HFFc6 (cell line): ENCODE results near the gene THBS4. TPM values are rescaled to one million over a fixed set of nuclear protein-coding genes. Genes with fewer than 3 reads are reported as not detected.

Experiments used
- DNase-seq: peaks from one replicate; pipeline ENCODE4 v3.0.0-alpha.2; 2018
- H3K27ac Mint-ChIP-seq: 2 replicates; pipeline ENCODE4 v1.8.0; 2020; ENCODE audit warnings: mild to moderate bottlenecking, mixed read lengths
- H3K27me3 Mint-ChIP-seq: 2 replicates; pipeline ENCODE4 v1.8.0; 2021; ENCODE audit warnings: mild to moderate bottlenecking, moderate library complexity, mixed read lengths; ENCODE audit not compliant: insufficient read depth
- H3K36me3 Mint-ChIP-seq: 2 replicates; pipeline ENCODE4 v1.8.0; 2021; ENCODE audit warnings: low read depth, mixed read lengths
- H3K4me1 Mint-ChIP-seq: 2 replicates; pipeline ENCODE4 v1.8.0; 2020; ENCODE audit warnings: low read depth, mixed read lengths
- H3K4me3 Mint-ChIP-seq: 2 replicates; pipeline ENCODE4 v1.8.0; 2020; ENCODE audit warnings: mild to moderate bottlenecking, moderate library complexity, mixed read lengths
- H3K9me3 Mint-ChIP-seq: 2 replicates; pipeline ENCODE4 v1.8.0; 2020; ENCODE audit warnings: mild to moderate bottlenecking, mixed read lengths
- CTCF ChIP-seq: fragments of 200-600 bp; sonication (generic); IDR thresholded peaks from 2 replicates; pipeline ENCODE4 v1.5.0; 2021; ENCODE audit warnings: antibody characterized with exemption, mild to moderate bottlenecking
- total RNA-seq, 6 experiments: library from RNA; stranded (reverse); fragmentation: NEBNext Ultra II Directional; extraction: Animal tissue kit (Norgen Biotek cat#: 25700); gene quantifications; 2 replicates in 1 of 6; 3 replicates in 5 of 6; pipeline ENCODE4 v1.2.3, GENCODE V29; 2021

THBS4 gene
- total RNA-seq, 6 experiments from 2014 or later = 0.43 to 0.82 (median 0.71) TPM; not detected in 1

GRCh38 chr5:80097451-80097850, 62.3 kb downstream of the THBS4 start:
- DNase-seq = no peak
- Mint-ChIP-seq H3K4me3 (no peak overlapping the region), H3K27ac (no peak overlapping the region), H3K36me3 (no peaks in the 10 kb centered on the region), H3K27me3 (no peaks in the 10 kb centered on the region; the same call in 1 of the 2 replicates), H3K4me1 (no peaks in the 10 kb centered on the region), H3K9me3 (no peaks in the 10 kb centered on the region)
- no peak for TF ChIP-seq CTCF

GRCh38 chr5:80101993-80102392, 66.8 kb downstream of the THBS4 start:
- TF ChIP-seq CTCF = no peak
- Mint-ChIP-seq H3K36me3 (no peaks in the 10 kb centered on the region), H3K4me1 (no peaks in the 10 kb centered on the region), H3K9me3 (no peaks in the 10 kb centered on the region), H3K27ac (no peak overlapping the region), H3K4me3 (no peak overlapping the region), H3K27me3 (peaks cover 13% of the 10 kb centered on the region)
- DNase-seq = no peak

GRCh38 chr5:80103371-80103770, 68.2 kb downstream of the THBS4 start:
- Mint-ChIP-seq H3K4me1 (no peaks in the 10 kb centered on the region), H3K27me3 (peaks cover 13% of the 10 kb centered on the region), H3K9me3 (no peaks in the 10 kb centered on the region), H3K4me3 (no peak overlapping the region), H3K27ac (no peak overlapping the region), H3K36me3 (no peaks in the 10 kb centered on the region)
- no peak for TF ChIP-seq CTCF
- no peak for DNase-seq

- no peaks in the 10 kb centered on the region for H3K9me3 Mint-ChIP-seq
- no peak for DNase-seq
- H3K27ac Mint-ChIP-seq = no peak overlapping the region
- no peaks in the 10 kb centered on the region for H3K4me1 Mint-ChIP-seq
- no peak overlapping the region for H3K4me3 Mint-ChIP-seq
- peaks cover 16% of the 10 kb centered on the region for H3K27me3 Mint-ChIP-seq
- TF ChIP-seq CTCF = no peak
- no peaks in the 10 kb centered on the region for H3K36me3 Mint-ChIP-seq
These were observed 70.7 kb downstream of the THBS4 start for GRCh38 chr5:80105698-80106439.

- Mint-ChIP-seq H3K27me3 (peaks cover 16% of the 10 kb centered on the region), H3K27ac (no peak overlapping the region), H3K4me1 (no peaks in the 10 kb centered on the region), H3K9me3 (no peaks in the 10 kb centered on the region), H3K36me3 (no peaks in the 10 kb centered on the region), H3K4me3 (no peak overlapping the region)
- DNase-seq = no peak
- TF ChIP-seq CTCF = no peak
These were observed 71.8 kb downstream of the THBS4 start for GRCh38 chr5:80106916-80107315.
